MM.1S (cell line): ENCODE results near the gene CIPC.

Experiments used
- DNase-seq: peaks from one replicate; pipeline ENCODE4 v3.0.0-alpha.2; 2015
- H2AFZ ChIP-seq: fragments of 300-600 bp; sonication (generic); 2 replicates; pipeline ENCODE4 v1.6.0; 2016; ENCODE audit warnings: antibody characterized with exemption, low read length
- H3F3A ChIP-seq: fragments of 300-600 bp; sonication (generic); 2 replicates; pipeline ENCODE4 v1.6.1; 2016; ENCODE audit warnings: mild to moderate bottlenecking, antibody characterized with exemption, low read length, moderate library complexity, mixed read lengths; ENCODE audit not compliant: insufficient read depth
- H3K27ac ChIP-seq: fragments of 300-600 bp; sonication (generic); 2 replicates; pipeline ENCODE4 v1.5.1; 2016; ENCODE audit warnings: mild to moderate bottlenecking, low read length
- H3K27me3 ChIP-seq: fragments of 300-600 bp; sonication (generic); replicated peaks from 2 replicates; pipeline ENCODE4 v1.6.0; 2016; ENCODE audit warnings: low read length; ENCODE audit not compliant: insufficient read depth
- H3K36me3 ChIP-seq: fragments of 300-600 bp; sonication (generic); replicated peaks from 2 replicates; pipeline ENCODE4 v1.6.1; 2016; ENCODE audit warnings: mild to moderate bottlenecking, low read length, mixed read lengths; ENCODE audit not compliant: insufficient read depth
- H3K4me1 ChIP-seq: fragments of 300-600 bp; sonication (generic); 2 replicates; pipeline ENCODE4 v1.6.1; 2016; ENCODE audit warnings: low read length, mixed read lengths
- H3K4me2 ChIP-seq: fragments of 300-600 bp; sonication (generic); 2 replicates; pipeline ENCODE4 v1.6.0; 2016; ENCODE audit warnings: low read depth, low read length
- H3K4me3 ChIP-seq: fragments of 300-600 bp; sonication (generic); 2 replicates; pipeline ENCODE4 v1.5.1; 2016; ENCODE audit warnings: low read length, mixed read lengths
- H3K79me2 ChIP-seq: fragments of 300-600 bp; sonication (generic); 2 replicates; pipeline ENCODE4 v1.6.1; 2016; ENCODE audit warnings: mixed run types, low read length, mixed read lengths
- H3K9ac ChIP-seq: fragments of 300-600 bp; sonication (generic); 2 replicates; pipeline ENCODE4 v1.6.1; 2016; ENCODE audit warnings: low read length, mixed read lengths
- H3K9me2 ChIP-seq: fragments of 300-600 bp; sonication (generic); replicated peaks from 2 replicates; pipeline ENCODE4 v1.6.1; 2016; ENCODE audit warnings: mild to moderate bottlenecking, low read length, mixed read lengths; ENCODE audit not compliant: insufficient read depth
- H3K9me3 ChIP-seq: fragments of 300-600 bp; sonication (generic); replicated peaks from 2 replicates; pipeline ENCODE4 v1.6.1; 2016; ENCODE audit warnings: mild to moderate bottlenecking, low read length, mixed read lengths; ENCODE audit not compliant: insufficient read depth
- H4K20me1 ChIP-seq: fragments of 300-600 bp; sonication (generic); 2 replicates; pipeline ENCODE4 v1.6.1; 2016; ENCODE audit warnings: mild to moderate bottlenecking, low read length, moderate library complexity, mixed read lengths; ENCODE audit not compliant: insufficient read depth
- CTCF ChIP-seq: fragments of 300-600 bp; sonication (generic); IDR thresholded peaks from 2 replicates; pipeline ENCODE4 v1.5.1; 2016; ENCODE audit warnings: antibody characterized with exemption, low read length, mixed read lengths
- EZH2 ChIP-seq: fragments of 300-600 bp; sonication (generic); optimal IDR thresholded peaks from 2 replicates; pipeline ENCODE3; 2017; ENCODE audit warnings: low read depth, mild to moderate bottlenecking, antibody characterized with exemption, low read length, mixed read lengths
- EZH2phosphoT487 ChIP-seq: fragments of 300-600 bp; sonication (generic); IDR thresholded peaks from 2 replicates; pipeline ENCODE4 v1.6.1; 2018; ENCODE audit warnings: antibody characterized with exemption, low read length

Gene CIPC

GRCh38 chr14:77158175-77158881, 60.3 kb downstream of the CIPC start:
- no peak overlapping the region for H3K9ac ChIP-seq
- H3K4me2 ChIP-seq, result no peak overlapping the region

GRCh38 chr14:77158882-77159255, 60.8 kb downstream of the CIPC start:
- Histone ChIP-seq H3K4me1 (no peaks in the 10 kb centered on the region), H3F3A (no peaks in the 10 kb centered on the region), H3K27me3 (no peaks in the 10 kb centered on the region), H3K9me2 (no peaks in the 10 kb centered on the region), H4K20me1 (no peaks in the 10 kb centered on the region), H3K36me3 (no peaks in the 10 kb centered on the region), H2AFZ (no peak overlapping the region), H3K27ac (no peak overlapping the region), H3K79me2 (no peaks in the 10 kb centered on the region), H3K9ac (no peak overlapping the region), H3K4me3 (no peak overlapping the region), H3K4me2 (no peak overlapping the region), H3K9me3 (no peaks in the 10 kb centered on the region)
- DNase-seq, result no peak
- no peak for TF ChIP-seq EZH2phosphoT487
- no peak for TF ChIP-seq EZH2

More at GRCh38 chr14:77158175-77158881, 60.3 kb downstream of the CIPC start:
- H2AFZ ChIP-seq, result no peak overlapping the region
- H3K4me3 ChIP-seq, result no peak overlapping the region
- no peak for TF ChIP-seq EZH2phosphoT487
- H3K36me3 ChIP-seq, result no peaks in the 10 kb centered on the region
- no peaks in the 10 kb centered on the region for H3K4me1 ChIP-seq
- H3K27me3 ChIP-seq, result no peaks in the 10 kb centered on the region
- H4K20me1 ChIP-seq, result no peaks in the 10 kb centered on the region
- H3K27ac ChIP-seq, result no peak overlapping the region
- H3K79me2 ChIP-seq, result no peaks in the 10 kb centered on the region
- no peaks in the 10 kb centered on the region for H3F3A ChIP-seq
- no peaks in the 10 kb centered on the region for H3K9me3 ChIP-seq
- DNase-seq, result no peak
- H3K9me2 ChIP-seq, result no peaks in the 10 kb centered on the region

- Histone ChIP-seq H3K4me1 (no peaks in the 10 kb centered on the region), H3K9me3 (no peaks in the 10 kb centered on the region), H3K27ac (no peak overlapping the region), H4K20me1 (no peaks in the 10 kb centered on the region), H3K9me2 (no peaks in the 10 kb centered on the region), H3K4me3 (no peak overlapping the region), H3K36me3 (no peaks in the 10 kb centered on the region), H3F3A (no peaks in the 10 kb centered on the region), H2AFZ (no peak overlapping the region), H3K79me2 (no peaks in the 10 kb centered on the region), H3K9ac (no peak overlapping the region), H3K27me3 (no peaks in the 10 kb centered on the region), H3K4me2 (no peak overlapping the region)
- TF ChIP-seq EZH2phosphoT487, result no peak
- TF ChIP-seq CTCF, result no peak
- no peak for TF ChIP-seq EZH2
- DNase-seq, result no peak
Measured at GRCh38 chr14:77161011-77161410, 63.0 kb downstream of the CIPC start.
